Renal pelvis (tissue), 4 donors: Measurements from ENCODE around the gene REPS2. TPM values are rescaled to one million over a fixed set of nuclear protein-coding genes. Genes with fewer than 3 reads are reported as not detected.

Experiments used
- DNase-seq: peaks from one replicate; pipeline ENCODE4 v3.0.0-alpha.2; 2013
- polyA plus RNA-seq, 3 donors: library from polyadenylated mRNA; unstranded; fragments of 120-200 nt; gene quantifications; one replicate each; pipeline ENCODE4 v1.2.1, GENCODE V29; 2013; ENCODE audit not compliant: insufficient read length in 3 of 3

The REPS2 gene
- polyA plus RNA-seq, 3 donors = 16.3 to 21.9 (median 18.9) TPM

GRCh38 chrX:17000751-17001150 is 54.3 kb downstream of the REPS2 start:
- no peak for DNase-seq

- DNase-seq = no peak
These were observed 59.4 kb downstream of the REPS2 start for GRCh38 chrX:17005712-17006368.

- peak; percentile 21 for DNase-seq
These were observed 60.8 kb downstream of the REPS2 start for GRCh38 chrX:17007134-17007768.

DNA sequence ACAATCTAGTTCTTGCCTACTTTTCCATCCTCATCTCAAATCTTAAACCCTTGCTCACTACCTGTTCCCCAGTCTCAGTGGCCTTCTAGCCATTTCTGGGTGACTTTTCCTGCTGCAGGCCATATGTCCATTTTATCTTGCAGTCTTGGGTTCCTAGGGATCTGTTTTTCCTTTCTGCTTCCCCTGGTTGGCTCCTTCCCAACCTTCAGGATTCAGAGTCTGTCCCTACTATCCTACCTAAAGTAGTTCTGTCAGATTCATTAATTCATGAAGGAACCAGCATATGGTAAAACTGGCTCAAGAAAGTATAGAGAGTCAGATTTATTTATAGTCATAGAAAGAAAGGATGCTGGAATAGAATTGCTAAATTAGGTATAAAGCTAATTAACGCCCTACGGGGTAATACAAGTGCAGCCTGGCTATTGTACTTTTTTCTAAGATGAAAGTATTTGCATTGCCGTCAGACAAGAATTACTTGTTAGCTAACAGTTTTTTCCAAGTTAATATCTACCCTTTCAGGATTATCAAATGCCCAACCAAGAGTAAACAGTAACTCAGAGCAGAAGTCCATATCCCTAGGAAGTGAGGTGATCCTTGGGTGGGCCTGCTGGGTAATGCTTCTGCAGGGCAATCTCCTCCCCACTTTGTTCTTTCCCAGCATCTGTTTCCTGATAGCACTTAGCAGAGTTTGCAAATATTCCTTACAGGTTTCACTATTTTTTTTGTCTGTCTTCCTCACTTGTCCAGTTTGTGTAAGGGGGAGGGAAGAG is 63.6 kb downstream of the REPS2 start:
- no peak for DNase-seq

DNA sequence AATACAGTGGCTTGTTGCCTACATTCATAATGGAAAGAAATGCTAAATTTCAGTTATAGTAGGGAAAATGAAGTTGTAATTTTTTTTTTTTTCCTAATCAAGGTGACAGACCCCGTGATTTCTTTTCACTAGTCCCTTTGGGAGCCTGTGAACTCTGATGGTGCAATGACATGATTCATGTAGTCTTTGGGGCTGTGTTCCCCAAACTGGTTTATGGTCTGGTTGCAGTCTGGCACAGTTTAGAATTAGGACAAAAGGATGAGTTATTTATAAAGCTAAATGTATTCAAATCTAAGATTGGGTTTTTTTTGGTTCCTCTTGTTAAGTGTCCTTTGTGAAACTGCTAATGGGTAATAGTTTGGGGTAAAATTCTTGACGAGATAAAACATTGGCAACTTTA is 66.0 kb downstream of the REPS2 start:
- DNase-seq = no peak

DNA sequence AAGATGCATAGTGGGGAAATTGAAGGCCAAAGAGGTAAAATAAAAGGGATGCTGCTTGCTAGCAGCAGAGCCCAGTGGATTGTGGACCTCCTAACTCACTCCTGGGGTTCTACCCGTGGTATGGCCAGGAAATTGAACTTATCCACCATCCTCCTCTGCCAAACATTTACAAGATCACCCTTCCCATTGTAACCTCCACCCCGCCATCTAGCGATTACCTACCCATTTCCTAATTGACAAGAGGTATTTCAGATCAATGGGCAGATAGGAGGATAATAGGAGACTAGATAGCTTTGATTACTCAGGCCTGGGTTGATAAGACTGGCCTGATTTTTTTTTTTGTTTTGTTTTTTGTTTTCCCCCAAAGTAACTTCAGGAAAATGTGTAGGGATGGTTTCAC is 67.8 kb downstream of the REPS2 start:
- no peak for DNase-seq

DNA sequence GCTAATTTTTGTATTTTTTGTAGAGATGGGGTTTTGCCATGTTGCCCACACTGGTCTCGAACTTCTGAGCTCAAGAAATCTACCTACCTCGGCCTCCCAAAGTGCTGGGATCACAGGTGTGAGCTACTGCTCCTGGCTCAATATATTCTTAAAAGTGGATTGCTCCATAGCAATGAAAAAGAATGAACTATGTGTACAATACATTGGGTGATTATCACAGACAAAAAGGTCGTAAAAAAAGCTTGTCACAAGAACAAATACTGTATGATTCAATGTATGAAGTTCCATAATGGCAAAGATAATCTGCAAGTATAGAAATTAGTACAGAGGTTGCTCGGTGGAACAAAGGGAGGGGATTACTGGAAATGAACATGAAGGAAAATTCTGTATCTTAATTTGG is 70.7 kb downstream of the REPS2 start:
- no peak for DNase-seq

GRCh38 chrX:17020356-17020755 is 73.9 kb downstream of the REPS2 start:
- no peak for DNase-seq

DNA sequence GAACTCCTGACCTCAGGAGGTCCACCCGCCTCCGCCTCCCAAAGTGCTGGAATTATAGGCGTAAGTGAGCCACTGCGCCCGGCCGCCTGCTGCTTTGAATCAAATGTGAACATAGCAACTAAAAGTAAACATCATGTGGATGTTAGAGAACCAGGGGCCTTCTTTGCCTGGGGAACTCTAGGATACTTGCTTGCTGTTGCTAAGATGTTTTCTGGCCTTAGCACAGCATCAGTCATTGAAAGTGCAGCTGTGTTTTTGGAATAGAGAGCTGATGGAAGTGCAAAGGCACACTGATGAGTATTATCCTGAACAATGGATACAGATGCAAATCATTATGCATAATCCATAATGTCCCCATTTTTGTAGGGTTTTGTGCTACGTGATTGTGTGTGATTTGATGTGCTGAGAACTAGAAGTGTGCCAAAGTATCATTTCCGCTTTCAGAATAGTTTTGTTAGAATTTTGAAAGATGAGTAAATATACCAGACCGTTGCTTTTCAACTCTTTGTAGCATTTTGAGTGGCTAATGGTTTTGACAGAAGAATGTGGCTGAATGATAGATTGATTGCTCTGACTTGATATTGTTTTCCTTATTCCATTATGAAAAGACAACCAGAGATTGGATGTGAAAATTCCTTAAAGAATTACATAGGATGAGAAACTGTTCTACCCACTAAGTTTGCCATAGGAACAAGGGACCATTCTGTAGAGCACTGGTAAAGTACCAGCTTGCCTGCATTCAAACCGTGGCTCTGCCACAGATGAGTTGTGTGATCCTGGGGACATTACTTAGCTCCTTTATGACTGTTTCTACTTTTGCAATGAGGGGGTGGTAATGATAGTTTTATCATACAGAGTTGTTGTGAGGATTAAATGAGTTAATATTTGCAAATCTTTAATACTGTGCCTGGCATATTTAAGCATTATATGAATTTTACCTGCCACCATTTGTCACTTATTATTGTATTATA is 74.7 kb downstream of the REPS2 start:
- no peak for DNase-seq

- peak; percentile 37 for DNase-seq
These were observed 75.6 kb downstream of the REPS2 start for GRCh38 chrX:17021851-17022604.

- DNase-seq = no peak
These were observed 77.2 kb downstream of the REPS2 start for GRCh38 chrX:17023661-17024060.

DNA sequence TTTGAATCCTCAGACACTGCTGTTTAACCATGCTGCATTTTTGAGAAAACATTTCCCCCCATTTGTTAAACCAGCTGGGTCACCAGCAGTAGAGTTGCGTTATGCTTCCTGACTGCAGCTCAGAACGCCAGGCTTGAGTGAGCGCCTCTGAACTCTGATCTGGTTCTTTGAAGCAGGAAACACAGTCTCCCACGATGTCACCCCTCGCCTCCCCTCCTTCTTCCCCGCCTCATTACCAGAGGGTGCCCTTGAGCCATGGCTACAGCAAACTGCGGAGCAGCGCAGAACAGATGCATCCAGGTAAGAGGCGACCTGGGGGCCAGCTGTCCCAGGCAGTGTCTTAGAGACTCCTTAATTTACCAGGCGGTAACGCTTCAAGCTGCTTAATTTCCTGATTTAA is 78.4 kb downstream of the REPS2 start:
- DNase-seq = peak; percentile 71

GRCh38 chrX:17025621-17026302 is 79.3 kb downstream of the REPS2 start:
- no peak for DNase-seq

DNA sequence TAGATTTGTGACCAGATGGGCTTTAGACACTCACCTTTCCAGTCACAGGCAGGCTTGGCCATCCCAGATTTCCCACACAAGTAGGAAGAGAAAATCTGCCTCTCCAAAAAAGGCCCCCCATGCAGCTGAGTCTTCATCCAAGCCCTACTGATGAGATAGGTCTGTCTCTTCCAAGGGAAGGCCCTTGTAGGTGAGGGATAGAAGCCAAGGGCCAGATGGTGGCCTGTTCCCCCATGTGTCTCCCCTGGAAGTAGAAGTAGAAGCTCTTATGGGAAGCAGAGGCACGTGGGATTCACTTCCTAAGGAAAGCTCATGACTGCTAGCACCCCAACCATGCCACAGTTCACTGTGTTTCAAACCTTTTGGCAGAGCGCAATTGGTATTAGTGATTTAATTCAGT is 81.5 kb downstream of the REPS2 start:
- DNase-seq = no peak

GRCh38 chrX:17028356-17028755 is 81.9 kb downstream of the REPS2 start:
- DNase-seq = no peak

- DNase-seq = no peak
These were observed 83.6 kb downstream of the REPS2 start for GRCh38 chrX:17030092-17030491.

DNA sequence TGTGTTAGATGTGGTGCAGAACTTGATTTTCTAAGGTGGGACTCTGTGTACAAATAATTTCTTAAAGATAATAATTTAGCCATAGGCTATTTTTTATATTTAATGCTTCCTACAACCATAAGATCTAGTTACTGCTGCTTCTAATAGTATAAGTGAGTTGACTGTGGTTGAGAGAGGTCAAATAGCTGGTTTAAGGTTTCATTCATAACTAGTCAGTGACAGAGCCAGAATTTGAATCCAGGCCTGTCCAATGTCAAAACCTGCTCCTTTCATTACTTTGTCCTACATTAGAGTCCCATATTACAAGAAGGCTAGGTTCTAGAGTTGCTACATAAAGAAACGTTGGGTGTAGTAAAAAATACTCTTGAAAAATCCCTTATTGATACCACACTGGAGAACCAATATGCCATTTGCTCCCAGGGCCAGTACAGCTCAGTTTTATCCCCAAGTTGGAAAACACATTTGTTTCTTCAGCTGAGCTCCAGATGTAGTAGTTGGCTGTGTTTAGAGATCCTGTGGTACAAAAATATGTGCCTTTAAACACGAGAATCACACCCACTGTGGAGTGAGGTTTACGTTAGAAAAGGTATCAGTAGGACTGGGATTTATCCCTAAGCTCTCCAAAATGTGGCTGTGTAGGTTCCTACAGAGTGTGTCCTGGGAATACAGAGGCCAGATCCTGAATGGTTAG is 84.3 kb downstream of the REPS2 start:
- no peak for DNase-seq

DNA sequence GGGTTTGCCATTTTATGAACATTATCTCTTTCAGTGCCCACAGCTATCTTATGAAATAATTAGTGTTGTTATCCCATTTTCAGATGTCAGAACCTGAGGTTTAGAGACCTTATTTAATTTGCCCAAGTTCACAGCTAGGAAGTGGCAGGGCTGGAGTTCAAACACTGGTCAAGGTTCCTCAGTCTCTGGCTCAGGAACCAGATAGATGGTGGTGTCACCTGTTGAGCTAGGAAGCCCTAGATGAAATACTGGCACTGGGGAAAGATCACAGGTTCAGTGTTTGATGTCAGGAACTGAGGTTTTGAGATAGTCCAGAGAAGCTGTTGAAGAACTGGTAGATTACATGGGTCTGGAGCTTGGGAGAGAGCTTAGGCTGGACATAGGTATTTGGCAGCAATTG is 85.4 kb downstream of the REPS2 start:
- DNase-seq = no peak

- no peak for DNase-seq
These were observed 85.9 kb downstream of the REPS2 start for GRCh38 chrX:17032351-17032750.

DNA sequence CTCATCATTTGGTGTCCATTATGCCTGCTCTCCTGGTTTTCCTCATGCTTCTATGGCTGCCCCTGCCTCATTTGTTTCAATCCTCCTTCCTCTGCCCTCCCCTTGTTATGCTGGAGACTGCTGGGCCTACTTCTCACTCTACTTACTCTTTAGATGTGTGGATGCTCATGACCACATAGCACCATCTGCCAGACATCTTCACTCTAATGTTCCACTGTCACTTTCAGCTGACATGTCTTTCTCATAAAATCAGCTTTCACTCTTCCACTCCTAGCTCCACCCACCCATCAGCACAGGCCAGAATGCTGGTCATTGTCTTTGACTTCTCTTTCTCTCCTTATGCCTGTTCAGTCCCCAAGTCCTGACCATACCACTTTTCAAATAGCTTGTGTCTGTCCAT is 86.8 kb downstream of the REPS2 start:
- DNase-seq = no peak
